Endothelial cell of umbilical vein (primary cell): ENCODE measurements around the gene TCAP. TPM values are rescaled to one million over a fixed set of nuclear protein-coding genes. Genes with fewer than 3 reads are reported as not detected.

Experiments used
- BruUV-seq: library from RNA; stranded (reverse); fragments of 400-500 nt; replicated peaks from 2 replicates; lab custom pipeline; 2021; lab: Mats Ljungman, UMichigan
- CTCF ChIA-PET: fragments of 300-600, 350-600 bp; sonication (Branson Sonifier 250); formaldehyde crosslinking; loops from one replicate; lab custom pipeline; 2021; ENCODE audit warnings: antibody characterized with exemption, inconsistent platforms; lab: Charles Lee
- POLR2A ChIA-PET: fragments of 300-600, 350-600 bp; sonication (Branson Sonifier 250); formaldehyde crosslinking; loops from one replicate; lab custom pipeline; 2021; ENCODE audit warnings: antibody characterized with exemption, inconsistent platforms; lab: Charles Lee
- DNase-seq: peaks from one replicate; pipeline ENCODE4 v3.0.0-alpha.2; 2011; ENCODE audit warnings: low read depth, low spot score
- FAIRE-seq: peaks from 2 replicates; lab custom pipeline; 2011; peaks lifted over from hg19 to GRCh38; lab: Jason Lieb, UNC
- H2AFZ ChIP-seq: 2 replicates; pipeline ENCODE4 v1.6.0; 2012; ENCODE audit warnings: low read depth, low read length, control low read depth, inconsistent platforms
- H3K27ac ChIP-seq: 2 replicates; pipeline ENCODE4 v1.5.1; 2011; ENCODE audit warnings: low read depth, mild to moderate bottlenecking, control low read depth, low read length, moderate library complexity; ENCODE audit not compliant: insufficient read depth
- H3K27me3 ChIP-seq, 2 experiments: 2 replicates each; pipeline versions ENCODE4 v1.6.0 to v1.6.1; 2011; ENCODE audit warnings: low read length in 2 of 2, mixed read lengths in 1 of 2; ENCODE audit not compliant: control insufficient read depth in 2 of 2, insufficient read depth in 2 of 2
- H3K36me3 ChIP-seq, 2 experiments: 2 replicates in 1 of 2; 3 replicates in 1 of 2; pipeline ENCODE4 v1.5.1; 2011; ENCODE audit warnings: low read length in 2 of 2, mild to moderate bottlenecking in 1 of 2, moderate library complexity in 1 of 2; ENCODE audit not compliant: control insufficient read depth in 2 of 2, insufficient read depth in 2 of 2; ENCODE audit errors: extremely low read depth in 1 of 2
- H3K4me1 ChIP-seq: 3 replicates; pipeline ENCODE4 v1.5.1; 2011; ENCODE audit warnings: mild to moderate bottlenecking, low read length; ENCODE audit not compliant: control insufficient read depth, insufficient read depth; ENCODE audit errors: extremely low read depth
- H3K4me2 ChIP-seq: 2 replicates; pipeline ENCODE4 v1.6.1; 2011; ENCODE audit warnings: low read length, control low read depth, mixed read lengths; ENCODE audit not compliant: insufficient read depth
- H3K4me3 ChIP-seq, 3 experiments: fragments of 200-600 bp in 1 of 3; sonication (generic), shearing (Covaris generic) in 1 of 3; replicated peaks in 1 of 3; 2 replicates each; pipeline ENCODE4 v1.5.1; 2011 to 2016; ENCODE audit warnings: control low read depth in 3 of 3, low read length in 3 of 3, mild to moderate bottlenecking in 2 of 3, inconsistent platforms in 1 of 3, low read depth in 1 of 3, moderate library complexity in 1 of 3; ENCODE audit not compliant: insufficient read depth in 1 of 3
- H3K79me2 ChIP-seq: 2 replicates; pipeline ENCODE4 v1.6.0; 2012; ENCODE audit warnings: low read length, inconsistent platforms; ENCODE audit not compliant: control insufficient read depth, insufficient read depth
- H3K9ac ChIP-seq: replicated peaks from 2 replicates; pipeline ENCODE3; 2011; ENCODE audit warnings: low read length, control low read depth; ENCODE audit not compliant: insufficient read depth; ENCODE audit errors: extremely low read depth
- H3K9me1 ChIP-seq: replicated peaks from 3 replicates; pipeline ENCODE4 v1.6.0; 2011; ENCODE audit warnings: mild to moderate bottlenecking, low read length; ENCODE audit not compliant: control insufficient read depth, insufficient read depth; ENCODE audit errors: extremely low read depth
- H3K9me3 ChIP-seq: replicated peaks from 2 replicates; pipeline ENCODE4 v1.5.1; 2012; ENCODE audit warnings: low read length, inconsistent platforms; ENCODE audit not compliant: control insufficient read depth, insufficient read depth
- H4K20me1 ChIP-seq: replicated peaks from 2 replicates; pipeline ENCODE3; 2011; ENCODE audit warnings: mild to moderate bottlenecking, low read length; ENCODE audit not compliant: control insufficient read depth, insufficient read depth; ENCODE audit errors: extremely low read depth
- EZH2 ChIP-seq: IDR thresholded peaks from 2 replicates; pipeline ENCODE4 v1.6.1; 2012; ENCODE audit warnings: borderline replicate concordance, low read depth, mild to moderate bottlenecking, moderate library complexity, low read length, inconsistent platforms; ENCODE audit not compliant: severe bottlenecking
- FOS ChIP-seq: IDR thresholded peaks from 2 replicates; pipeline ENCODE4 v1.6.1; 2011; ENCODE audit warnings: mild to moderate bottlenecking, low read length, moderate library complexity, borderline replicate concordance; ENCODE audit not compliant: insufficient read depth
- GATA2 ChIP-seq: IDR thresholded peaks from 2 replicates; pipeline ENCODE4 v1.7.0; 2011; ENCODE audit warnings: low read depth, mild to moderate bottlenecking, moderate library complexity, mixed read lengths, low read length; ENCODE audit not compliant: insufficient read length, insufficient read depth
- JUN ChIP-seq: IDR thresholded peaks from 2 replicates; pipeline ENCODE4 v1.6.1; 2011; ENCODE audit warnings: borderline replicate concordance, low read depth; ENCODE audit not compliant: insufficient read length, insufficient read depth
- MYC ChIP-seq: IDR thresholded peaks from one replicate; pipeline ENCODE4 v1.6.1; 2011; ENCODE audit warnings: mild to moderate bottlenecking, low read depth, low read length
- POLR2A ChIP-seq: IDR thresholded peaks from 2 replicates; pipeline ENCODE4 v1.6.1; 2012; ENCODE audit warnings: low read depth, mild to moderate bottlenecking, control low read depth, low read length
- POLR2AphosphoS5 ChIP-seq: IDR thresholded peaks from 2 replicates; pipeline ENCODE4 v1.6.1; 2012; ENCODE audit warnings: low read depth, mild to moderate bottlenecking, control low read depth, low read length, moderate library complexity; ENCODE audit not compliant: insufficient read depth
- dilution Hi-C: fragments of 300-500 bp; cut with MboI; formaldehyde crosslinking; loops from one replicate; pipeline ENCODE4 v1.15.0; 2019; ENCODE audit warnings: low sequenced_read_pairs; ENCODE audit not compliant: extremely low pct_ligation_motif_present
- intact Hi-C: fragments of 100-400 bp; cut with micrococcal nuclease; formaldehyde crosslinking; loops from one replicate; pipeline ENCODE4 v1.10.0; 2022
- polyA plus RNA-seq, 4 experiments: library from polyadenylated mRNA; depleted of rRNA in 3 of 4; stranded (reverse) in 3 of 4; unstranded in 1 of 4; fragments of >200 nt; gene quantifications; 2 replicates each; pipeline versions ENCODE4 v1.2.1 to v1.2.3, GENCODE V29; 2011 to 2012; ENCODE audit warnings: missing spikeins in 1 of 4
- total RNA-seq: library from RNA; stranded (reverse); gene quantifications from 2 replicates; pipeline ENCODE4 v1.2.3, GENCODE V29; 2021
- TF ChIP-seq, protein P1 (sequence below), 2 donors: IDR thresholded peaks; 1 replicate in 1 of 2; 2 replicates in 1 of 2; pipeline ENCODE4 v1.5.1; 2011; ENCODE audit warnings: low read length in 2 of 2, mild to moderate bottlenecking in 2 of 2, moderate library complexity in 2 of 2, control low read depth in 1 of 2, inconsistent platforms in 1 of 2, low read depth in 1 of 2; ENCODE audit not compliant: insufficient read depth in 1 of 2; ENCODE audit errors: extremely low read depth in 1 of 2
- TF ChIP-seq, protein P2 (sequence below): IDR thresholded peaks from 2 replicates; pipeline ENCODE4 v1.6.1; 2011; ENCODE audit not compliant: insufficient read depth, insufficient read length

Gene TCAP
- total and polyA plus RNA-seq, 2 donors (not counting 3 experiments of a cell fraction or from before 2014, with no cell fraction given): 0.51 to 0.93 TPM

DNA sequence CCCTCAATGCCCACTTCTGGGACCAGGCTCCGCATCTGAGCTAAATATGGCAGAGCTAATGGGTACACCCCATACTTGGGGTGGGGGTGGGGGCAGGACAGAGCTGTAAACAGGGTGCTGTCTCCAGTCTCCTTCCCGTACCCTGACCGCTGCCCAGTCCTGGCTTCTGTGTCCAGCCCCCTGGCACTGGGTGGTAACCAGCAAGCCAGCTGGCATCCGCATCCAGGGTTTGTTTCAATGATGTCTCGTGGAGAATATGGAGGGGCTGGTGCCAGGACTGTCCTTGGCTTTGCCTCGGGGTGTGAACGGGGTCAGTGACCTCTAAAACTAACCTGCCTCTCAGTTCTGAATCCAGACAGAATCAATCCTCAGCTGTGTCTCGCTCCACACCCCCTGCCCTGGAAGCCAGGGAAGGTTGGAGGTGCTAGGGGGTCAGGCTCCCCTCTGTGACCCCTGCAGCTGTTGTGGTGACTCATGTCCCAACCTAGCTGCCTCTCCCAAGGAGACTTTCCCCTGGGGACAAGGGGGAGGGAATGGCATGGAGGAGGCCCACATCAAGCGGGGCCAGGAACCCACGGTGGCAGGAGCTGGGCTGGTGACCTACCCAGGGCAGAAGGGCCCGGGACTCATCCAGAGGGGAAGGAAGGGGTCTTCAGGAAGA is 1.6 kb downstream of the TCAP start:
- Histone ChIP-seq H3K9me1 (no peaks in the 10 kb centered on the region), H4K20me1 (no peaks in the 10 kb centered on the region), H3K27me3 (peaks cover 6 to 10% of the 10 kb centered on the region in 2 experiments), H3K4me2 (no peak overlapping the region), H3K4me1 (no peaks in the 10 kb centered on the region), H3K4me3 (no peak overlapping the region), H3K9me3 (no peaks in the 10 kb centered on the region), H3K27ac (no peak overlapping the region), H3K36me3 (no peaks in the 10 kb centered on the region), H2AFZ (no peak overlapping the region), H3K9ac (no peak overlapping the region), H3K79me2 (no peaks in the 10 kb centered on the region)
- TF ChIP-seq, protein P1, sequence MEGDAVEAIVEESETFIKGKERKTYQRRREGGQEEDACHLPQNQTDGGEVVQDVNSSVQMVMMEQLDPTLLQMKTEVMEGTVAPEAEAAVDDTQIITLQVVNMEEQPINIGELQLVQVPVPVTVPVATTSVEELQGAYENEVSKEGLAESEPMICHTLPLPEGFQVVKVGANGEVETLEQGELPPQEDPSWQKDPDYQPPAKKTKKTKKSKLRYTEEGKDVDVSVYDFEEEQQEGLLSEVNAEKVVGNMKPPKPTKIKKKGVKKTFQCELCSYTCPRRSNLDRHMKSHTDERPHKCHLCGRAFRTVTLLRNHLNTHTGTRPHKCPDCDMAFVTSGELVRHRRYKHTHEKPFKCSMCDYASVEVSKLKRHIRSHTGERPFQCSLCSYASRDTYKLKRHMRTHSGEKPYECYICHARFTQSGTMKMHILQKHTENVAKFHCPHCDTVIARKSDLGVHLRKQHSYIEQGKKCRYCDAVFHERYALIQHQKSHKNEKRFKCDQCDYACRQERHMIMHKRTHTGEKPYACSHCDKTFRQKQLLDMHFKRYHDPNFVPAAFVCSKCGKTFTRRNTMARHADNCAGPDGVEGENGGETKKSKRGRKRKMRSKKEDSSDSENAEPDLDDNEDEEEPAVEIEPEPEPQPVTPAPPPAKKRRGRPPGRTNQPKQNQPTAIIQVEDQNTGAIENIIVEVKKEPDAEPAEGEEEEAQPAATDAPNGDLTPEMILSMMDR (IDR thresholded peaks at IDR 0.05; ENCODE audit: extremely low read depth in 1 of 2, insufficient read depth in 1 of 2, low read depth in 1 of 2, low read length in 2 of 2): no peak
- TF ChIP-seq POLR2A: no peak
- TF ChIP-seq EZH2: no peak
- TF ChIP-seq MYC: no peak
- TF ChIP-seq, protein P2, sequence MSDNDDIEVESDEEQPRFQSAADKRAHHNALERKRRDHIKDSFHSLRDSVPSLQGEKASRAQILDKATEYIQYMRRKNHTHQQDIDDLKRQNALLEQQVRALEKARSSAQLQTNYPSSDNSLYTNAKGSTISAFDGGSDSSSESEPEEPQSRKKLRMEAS: no peak
- TF ChIP-seq JUN: no peak
- TF ChIP-seq POLR2AphosphoS5: no peak
- no peak for TF ChIP-seq FOS
- TF ChIP-seq GATA2: no peak
- no TSS peak for BruUV-seq
- dilution Hi-C loops: no loop called here
- no peak for FAIRE-seq
- POLR2A ChIA-PET: interaction anchor here (0.6 kb wide), 1 partner anchor 63 kb away, joined by 5 read pairs; no protein-coding TSS in a partner anchor
- intact Hi-C loops: no loop called here
- DNase-seq: no peak
- CTCF ChIA-PET: interaction anchor here (0.6 to 13.1 kb wide), 8 partner anchors 9 to 119 kb away, joined by 3 to 291 read pairs (median 6); no protein-coding TSS in a partner anchor
